COR-L47 (cell line): ENCODE measurements around the gene PIAS3.
"Not testable (repeated sequence)": the region's sequence is repeated elsewhere in the genome, so short reads cannot be mapped to it uniquely, and the experiment has no call there.

ENCODE experiments used
- DNase-seq: peaks from one replicate; lab custom pipeline; 2025; lab: John Stamatoyannopoulos, UW

Gene PIAS3

GRCh38 chr1:145874646-145875045 is 15.8 kb upstream of the PIAS3 start:
- DNase-seq = no peak

- DNase-seq = no peak
Measured at GRCh38 chr1:145871994-145872924, 13.4 kb upstream of the PIAS3 start.

GRCh38 chr1:145868232-145868631 is 9.4 kb upstream of the PIAS3 start:
- no peak for DNase-seq

- no peak for DNase-seq
Measured at GRCh38 chr1:145863282-145864018, 4.6 kb upstream of the PIAS3 start.

- DNase-seq = peak; percentile 79
Measured at GRCh38 chr1:145859491-145860023, 676 bp upstream of the PIAS3 start.

- peak; percentile 46 for DNase-seq
Measured at GRCh38 chr1:145858238-145858900, 512 bp downstream of the PIAS3 start.

GRCh38 chr1:145857170-145857569 is 1.7 kb downstream of the PIAS3 start:
- no peak for DNase-seq

- DNase-seq = no peak
Measured at GRCh38 chr1:145855426-145855948, 3.4 kb downstream of the PIAS3 start.

- no peak for DNase-seq
Measured at GRCh38 chr1:145849356-145850160, 9.3 kb downstream of the PIAS3 start.

- no peak for DNase-seq
Measured at GRCh38 chr1:145847827-145848226, 11.1 kb downstream of the PIAS3 start.

- no peak for DNase-seq
Measured at GRCh38 chr1:145846201-145846612, 12.7 kb downstream of the PIAS3 start.

GRCh38 chr1:145845514-145846161 is 13.2 kb downstream of the PIAS3 start, which contains the start of gene NUDT17:
TSS of gene NUDT17 (plus strand) at chr1:145845630. CDS start at chr1:145845641, 11 bp downstream.
- peak; percentile 64 for DNase-seq

- DNase-seq = no peak
Measured at GRCh38 chr1:145845144-145845513, 13.8 kb downstream of the PIAS3 start.

- no peak for DNase-seq
Measured at GRCh38 chr1:145843031-145843430, 15.8 kb downstream of the PIAS3 start.

- no peak for DNase-seq
Measured at GRCh38 chr1:145837656-145838055, 21.2 kb downstream of the PIAS3 start.

GRCh38 chr1:145830810-145831209 is 28.1 kb downstream of the PIAS3 start:
- not testable (repeated sequence) for DNase-seq

- no peak for DNase-seq
Measured at GRCh38 chr1:145828367-145829026, 30.4 kb downstream of the PIAS3 start.

- no peak for DNase-seq
Measured at GRCh38 chr1:145827966-145828365, 30.9 kb downstream of the PIAS3 start.

- no peak for DNase-seq
Measured at GRCh38 chr1:145826030-145826429, 32.9 kb downstream of the PIAS3 start.

GRCh38 chr1:145824499-145824842 is 34.4 kb downstream of the PIAS3 start:
- DNase-seq = no peak
